Measurements from ENCODE around the gene ZNF280B.

ZNF280B gene

GRCh38 chr22:22508274-22509176 lies at the start of gene ZNF280B:
Gene ZNF280B (minus strand): TSS chr22:22508742. CDS start chr22:22489398, 19,344 bp downstream.
- no peak for DNase-seq (ENCODE audit: low spot score)

GRCh38 chr22:22556995-22557925 lies 48.7 kb upstream of the ZNF280B start:
- DNase-seq (ENCODE audit: low spot score): no peak

- no peak for DNase-seq (ENCODE audit: low spot score)
These were observed 48.0 kb upstream of the ZNF280B start for GRCh38 chr22:22556578-22556977.

- DNase-seq (ENCODE audit: low spot score): no peak
These were observed 47.1 kb upstream of the ZNF280B start for GRCh38 chr22:22555596-22555995.

- no peak for DNase-seq (ENCODE audit: low spot score)
These were observed 46.2 kb upstream of the ZNF280B start for GRCh38 chr22:22554587-22555284.

GRCh38 chr22:22553735-22554586 lies 45.4 kb upstream of the ZNF280B start:
- no peak for DNase-seq (ENCODE audit: low spot score)

GRCh38 chr22:22553141-22553540 lies 44.6 kb upstream of the ZNF280B start:
- DNase-seq (ENCODE audit: low spot score): no peak

- DNase-seq (ENCODE audit: low spot score): no peak
These were observed 44.1 kb upstream of the ZNF280B start for GRCh38 chr22:22552630-22553029.

- DNase-seq (ENCODE audit: low spot score): no peak
These were observed 42.4 kb upstream of the ZNF280B start for GRCh38 chr22:22550789-22551434.

- DNase-seq (ENCODE audit: low spot score): no peak
These were observed 40.4 kb upstream of the ZNF280B start for GRCh38 chr22:22548910-22549309.

GRCh38 chr22:22548317-22548716 lies 39.8 kb upstream of the ZNF280B start:
- no peak for DNase-seq (ENCODE audit: low spot score)

GRCh38 chr22:22547692-22548300 lies 39.3 kb upstream of the ZNF280B start:
- no peak for DNase-seq (ENCODE audit: low spot score)

GRCh38 chr22:22547226-22547625 lies 38.7 kb upstream of the ZNF280B start:
- DNase-seq (ENCODE audit: low spot score): no peak

GRCh38 chr22:22546490-22546889 lies 37.9 kb upstream of the ZNF280B start:
- no peak for DNase-seq (ENCODE audit: low spot score)

- DNase-seq (ENCODE audit: low spot score): no peak
These were observed 36.5 kb upstream of the ZNF280B start for GRCh38 chr22:22545084-22545483.

GRCh38 chr22:22538226-22538989 lies 29.9 kb upstream of the ZNF280B start:
- no peak for DNase-seq (ENCODE audit: low spot score)

- no peak for DNase-seq (ENCODE audit: low spot score)
These were observed 28.4 kb upstream of the ZNF280B start for GRCh38 chr22:22536916-22537315.

GRCh38 chr22:22536515-22536914 lies 28.0 kb upstream of the ZNF280B start:
- DNase-seq (ENCODE audit: low spot score): no peak

- no peak for DNase-seq (ENCODE audit: low spot score)
These were observed 27.1 kb upstream of the ZNF280B start for GRCh38 chr22:22535662-22536061.

Measured in hematopoietic multipotent progenitor cell treated with erythropoietin and hydrocortisone succinate and interleukin-3 and kit ligand, for 17 days (in vitro differentiated cells).